MCF 10A (cell line): ENCODE measurements around the gene HEXB. TPM values are rescaled to one million over a fixed set of nuclear protein-coding genes. Genes with fewer than 3 reads are reported as not detected.

Experiments
- BruUV-seq: library from RNA; stranded (reverse); fragments of 400-500 nt; replicated peaks from 2 replicates; lab custom pipeline; 2021; lab: Mats Ljungman, UMichigan
- CTCF ChIA-PET: fragments of 300-600 bp; sonication (Branson Sonifier 250); formaldehyde crosslinking; extraction: SDS; loops from one replicate; lab custom pipeline; 2021; ENCODE audit warnings: antibody characterized with exemption, inconsistent platforms; lab: Yijun Ruan, JAX
- POLR2A ChIA-PET: fragments of 300-600, 350-650 bp; sonication (Branson Sonifier 250); formaldehyde crosslinking; extraction: SDS; loops from one replicate; lab custom pipeline; 2020; ENCODE audit warnings: antibody characterized with exemption, inconsistent platforms; lab: Yijun Ruan, JAX
- DNase-seq: peaks from one replicate; pipeline ENCODE4 v3.0.0-alpha.2; 2018; ENCODE audit not compliant: unreplicated experiment
- H3K27ac Mint-ChIP-seq: one replicate; pipeline ENCODE4 v1.8.0; 2022; ENCODE audit warnings: mild to moderate bottlenecking, low read depth, mixed read lengths; ENCODE audit not compliant: unreplicated experiment
- H3K27me3 Mint-ChIP-seq: one replicate; pipeline ENCODE4 v1.8.0; 2022; ENCODE audit warnings: mixed read lengths; ENCODE audit not compliant: insufficient read depth, unreplicated experiment
- H3K36me3 Mint-ChIP-seq: one replicate; pipeline ENCODE4 v1.8.0; 2022; ENCODE audit warnings: mild to moderate bottlenecking, moderate library complexity, mixed read lengths; ENCODE audit not compliant: insufficient read depth, unreplicated experiment
- H3K4me1 Mint-ChIP-seq: one replicate; pipeline ENCODE4 v1.8.0; 2022; ENCODE audit warnings: mixed read lengths; ENCODE audit not compliant: insufficient read depth, unreplicated experiment
- H3K4me3 Mint-ChIP-seq: one replicate; pipeline ENCODE4 v1.8.0; 2022; ENCODE audit warnings: mild to moderate bottlenecking, moderate library complexity, mixed read lengths; ENCODE audit not compliant: unreplicated experiment
- H3K9me3 Mint-ChIP-seq: one replicate; pipeline ENCODE4 v1.8.0; 2022; ENCODE audit warnings: mixed read lengths; ENCODE audit not compliant: unreplicated experiment
- intact Hi-C: fragments of 100-400 bp; cut with micrococcal nuclease; formaldehyde crosslinking; loops from 2 replicates; pipeline ENCODE4 v1.14.1; 2022
- total RNA-seq: library from RNA; stranded (reverse); gene quantifications from 2 replicates; pipeline ENCODE4 v1.2.3, GENCODE V29; 2022
- TF ChIP-seq, protein P1 (sequence below): fragments of 200-600 bp; IDR thresholded peaks from one replicate; pipeline ENCODE4 v1.8.0; 2022; ENCODE audit warnings: antibody characterized with exemption, mild to moderate bottlenecking; ENCODE audit not compliant: unreplicated experiment

The HEXB gene
- total RNA-seq, 1 experiment from 2014 or later = 82.8 TPM

- no TSS peak for BruUV-seq
- Mint-ChIP-seq H3K9me3 (no peaks in the 10 kb centered on the region), H3K4me1 (peaks cover 16% of the 10 kb centered on the region), H3K36me3 (no peaks in the 10 kb centered on the region), H3K27ac (no peak overlapping the region), H3K4me3 (no peak overlapping the region), H3K27me3 (no peaks in the 10 kb centered on the region)
- TF ChIP-seq, protein P1, sequence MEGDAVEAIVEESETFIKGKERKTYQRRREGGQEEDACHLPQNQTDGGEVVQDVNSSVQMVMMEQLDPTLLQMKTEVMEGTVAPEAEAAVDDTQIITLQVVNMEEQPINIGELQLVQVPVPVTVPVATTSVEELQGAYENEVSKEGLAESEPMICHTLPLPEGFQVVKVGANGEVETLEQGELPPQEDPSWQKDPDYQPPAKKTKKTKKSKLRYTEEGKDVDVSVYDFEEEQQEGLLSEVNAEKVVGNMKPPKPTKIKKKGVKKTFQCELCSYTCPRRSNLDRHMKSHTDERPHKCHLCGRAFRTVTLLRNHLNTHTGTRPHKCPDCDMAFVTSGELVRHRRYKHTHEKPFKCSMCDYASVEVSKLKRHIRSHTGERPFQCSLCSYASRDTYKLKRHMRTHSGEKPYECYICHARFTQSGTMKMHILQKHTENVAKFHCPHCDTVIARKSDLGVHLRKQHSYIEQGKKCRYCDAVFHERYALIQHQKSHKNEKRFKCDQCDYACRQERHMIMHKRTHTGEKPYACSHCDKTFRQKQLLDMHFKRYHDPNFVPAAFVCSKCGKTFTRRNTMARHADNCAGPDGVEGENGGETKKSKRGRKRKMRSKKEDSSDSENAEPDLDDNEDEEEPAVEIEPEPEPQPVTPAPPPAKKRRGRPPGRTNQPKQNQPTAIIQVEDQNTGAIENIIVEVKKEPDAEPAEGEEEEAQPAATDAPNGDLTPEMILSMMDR = no peak
- ChIA-PET CTCF (interaction anchor here (0.5 to 2.9 kb wide), 31 partner anchors 9 to 1059 kb away, joined by 3 to 24 read pairs (median 3); partner anchors contain the start of gene ENC1), POLR2A (interaction anchor here (0.8 kb wide), 1 partner anchor 853 kb away, joined by 3 read pairs; no protein-coding TSS in a partner anchor)
- no peak for DNase-seq
- intact Hi-C loops = loop anchor here (1.0 to 10.0 kb wide), 4 partner anchors 525 to 1131 kb away; no protein-coding TSS in a partner anchor
Observed at GRCh38 chr5:74649421-74649973, 35.5 kb upstream of the HEXB start.

GRCh38 chr5:74651710-74652109 is 33.3 kb upstream of the HEXB start:
- Mint-ChIP-seq H3K27me3 (no peaks in the 10 kb centered on the region), H3K9me3 (no peaks in the 10 kb centered on the region), H3K4me3 (no peak overlapping the region), H3K4me1 (peaks cover 14% of the 10 kb centered on the region), H3K27ac (no peak overlapping the region), H3K36me3 (no peaks in the 10 kb centered on the region)
- no TSS peak for BruUV-seq
- TF ChIP-seq, protein P1 = no peak
- intact Hi-C loops = no loop called here
- POLR2A ChIA-PET = interaction anchor here (0.6 to 1.1 kb wide), 3 partner anchors 9 to 821 kb away, joined by 3 to 4 read pairs (median 3); partner anchors contain the start of gene ENC1
- CTCF ChIA-PET = interaction anchor here (0.6 to 1.5 kb wide), 4 partner anchors 11 to 750 kb away, joined by 3 to 4 read pairs (median 4); no protein-coding TSS in a partner anchor
- DNase-seq = no peak

DNA sequence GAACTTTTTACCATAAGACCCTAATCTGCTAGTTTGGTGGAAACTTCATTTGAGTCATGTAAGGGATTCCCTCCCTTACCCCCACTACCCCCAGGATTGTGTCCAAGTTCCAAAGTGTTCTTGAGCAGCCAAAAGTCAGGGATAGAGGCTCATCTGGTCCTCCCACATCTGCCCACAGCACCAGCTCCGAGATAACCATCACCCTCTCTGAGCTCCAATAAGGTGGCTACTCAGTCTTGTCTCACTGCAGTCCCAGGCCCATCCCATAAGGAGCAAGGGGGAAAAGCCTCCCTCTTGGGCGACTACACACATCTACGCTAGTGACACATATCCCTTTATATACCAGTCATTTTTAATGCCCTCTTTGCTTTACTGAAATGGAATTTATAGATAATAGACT is 32.5 kb upstream of the HEXB start:
- TF ChIP-seq, protein P1 = no peak
- H3K27me3 Mint-ChIP-seq = no peaks in the 10 kb centered on the region
- ChIA-PET POLR2A (no interaction called here), CTCF (interaction anchor here (1.4 kb wide), 1 partner anchor 20 kb away, joined by 4 read pairs; no protein-coding TSS in a partner anchor)
- peaks cover 6% of the 10 kb centered on the region for H3K4me1 Mint-ChIP-seq
- no peak for DNase-seq
- BruUV-seq = no TSS peak
- H3K9me3 Mint-ChIP-seq = no peaks in the 10 kb centered on the region
- intact Hi-C loops = no loop called here
- no peaks in the 10 kb centered on the region for H3K36me3 Mint-ChIP-seq
- H3K27ac Mint-ChIP-seq = no peak overlapping the region
- no peak overlapping the region for H3K4me3 Mint-ChIP-seq

GRCh38 chr5:74653991-74654390 is 31.0 kb upstream of the HEXB start:
- H3K27me3 Mint-ChIP-seq = no peaks in the 10 kb centered on the region
- DNase-seq = no peak
- no TSS peak for BruUV-seq
- no peak overlapping the region for H3K4me3 Mint-ChIP-seq
- no peaks in the 10 kb centered on the region for H3K36me3 Mint-ChIP-seq
- no peaks in the 10 kb centered on the region for H3K4me1 Mint-ChIP-seq
- H3K27ac Mint-ChIP-seq = no peak overlapping the region
- CTCF ChIA-PET = interaction anchor here (0.6 to 1.4 kb wide), 4 partner anchors 19 to 970 kb away, joined by 3 to 6 read pairs (median 4); no protein-coding TSS in a partner anchor
- TF ChIP-seq, protein P1 = no peak
- no peaks in the 10 kb centered on the region for H3K9me3 Mint-ChIP-seq
- POLR2A ChIA-PET = interaction anchor here (0.6 kb wide), 1 partner anchor 894 kb away, joined by 3 read pairs; no protein-coding TSS in a partner anchor
- intact Hi-C loops = no loop called here
